KMS-11 (cell line): ENCODE results near the gene KATNB1.

Experiments
- H2AFZ ChIP-seq: fragments of 200-600 bp; sonication (generic); 2 replicates; pipeline ENCODE4 v1.6.1; 2016; ENCODE audit warnings: antibody characterized with exemption, mixed run types, low read depth
- H3K27ac ChIP-seq: fragments of 200-600 bp; sonication (generic); 2 replicates; pipeline ENCODE4 v1.6.1; 2016; ENCODE audit warnings: mild to moderate bottlenecking, mixed run types
- H3K27me3 ChIP-seq: fragments of 200-600 bp; sonication (generic); 2 replicates; pipeline ENCODE4 v1.6.1; 2017; ENCODE audit warnings: mild to moderate bottlenecking, low read depth, mixed run types, moderate library complexity; ENCODE audit not compliant: insufficient read depth
- H3K36me3 ChIP-seq: fragments of 200-600 bp; sonication (generic); 2 replicates; pipeline ENCODE4 v1.6.1; 2017; ENCODE audit warnings: mild to moderate bottlenecking, mixed run types; ENCODE audit not compliant: insufficient read depth
- H3K4me1 ChIP-seq: fragments of 200-600 bp; sonication (generic); 2 replicates; pipeline ENCODE4 v1.6.1; 2016; ENCODE audit warnings: mild to moderate bottlenecking, low read depth, mixed run types; ENCODE audit not compliant: poor library complexity, severe bottlenecking
- H3K4me2 ChIP-seq: fragments of 200-600 bp; sonication (generic); 2 replicates; pipeline ENCODE4 v1.7.0; 2016; ENCODE audit warnings: mild to moderate bottlenecking, mixed run types
- H3K4me3 ChIP-seq: fragments of 200-600 bp; sonication (generic); IDR thresholded peaks from 2 replicates; pipeline ENCODE4 v1.6.1; 2017; ENCODE audit warnings: low read depth, low read length, mixed read lengths; ENCODE audit not compliant: insufficient read depth
- H3K79me2 ChIP-seq: fragments of 200-600 bp; sonication (generic); 2 replicates; pipeline ENCODE4 v1.6.1; 2016; ENCODE audit warnings: low read depth, mixed run types; ENCODE audit not compliant: insufficient read depth
- H3K9ac ChIP-seq: fragments of 200-600 bp; sonication (generic); 2 replicates; pipeline ENCODE4 v1.6.1; 2016; ENCODE audit warnings: mild to moderate bottlenecking, mixed run types
- H4K20me1 ChIP-seq: fragments of 200-600 bp; sonication (generic); 2 replicates; pipeline ENCODE4 v1.6.1; 2016; ENCODE audit warnings: mild to moderate bottlenecking, mixed run types; ENCODE audit not compliant: insufficient read depth
- TF ChIP-seq, protein P1 (sequence below): fragments of 200-600 bp; sonication (generic); conservative IDR thresholded peaks from 2 replicates; pipeline ENCODE4 v1.6.1; 2017; ENCODE audit warnings: low read depth, mild to moderate bottlenecking, antibody characterized with exemption, low read length, moderate library complexity, mixed read lengths

KATNB1 gene

DNA sequence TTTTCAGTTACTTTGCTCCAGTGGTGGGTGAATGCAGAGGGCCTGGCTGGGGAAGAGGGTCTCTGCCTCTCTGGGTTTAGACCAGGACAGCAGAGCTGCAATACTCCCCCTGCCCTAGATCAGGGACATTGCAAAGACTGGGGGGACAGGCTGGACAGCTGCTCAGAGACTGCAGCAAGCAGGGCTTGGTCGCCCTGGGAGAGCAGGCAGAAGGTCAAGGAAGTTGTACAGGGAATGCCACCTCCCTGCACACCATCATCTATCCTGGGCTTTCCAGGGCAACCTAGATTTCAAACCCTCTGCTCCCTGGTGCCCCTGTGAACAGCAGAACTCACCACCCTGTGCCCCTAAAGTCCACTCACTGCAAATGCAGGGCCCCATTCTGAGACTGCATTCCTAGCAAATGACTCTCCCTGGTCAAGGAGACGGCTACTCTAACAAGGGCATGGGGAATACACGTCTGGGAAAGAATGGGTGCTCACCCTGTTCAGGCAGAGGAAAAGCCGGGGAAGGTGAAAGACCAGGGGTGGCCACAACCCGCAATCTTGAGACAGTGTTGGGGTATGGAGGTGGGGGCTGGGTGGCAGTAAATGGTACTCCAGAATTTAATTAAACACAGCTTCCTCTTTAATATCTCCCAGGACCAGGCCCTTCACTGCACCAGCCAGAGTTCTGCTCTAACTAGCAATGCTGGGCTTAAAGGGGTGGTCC, 65.7 kb downstream of the KATNB1 start:
- peaks cover 5% of the 10 kb centered on the region for H3K4me1 ChIP-seq
- no peaks in the 10 kb centered on the region for H4K20me1 ChIP-seq
- no peak overlapping the region for H3K4me3 ChIP-seq
- no peak overlapping the region for H3K27ac ChIP-seq
- H3K27me3 ChIP-seq: no peaks in the 10 kb centered on the region
- TF ChIP-seq, protein P1, sequence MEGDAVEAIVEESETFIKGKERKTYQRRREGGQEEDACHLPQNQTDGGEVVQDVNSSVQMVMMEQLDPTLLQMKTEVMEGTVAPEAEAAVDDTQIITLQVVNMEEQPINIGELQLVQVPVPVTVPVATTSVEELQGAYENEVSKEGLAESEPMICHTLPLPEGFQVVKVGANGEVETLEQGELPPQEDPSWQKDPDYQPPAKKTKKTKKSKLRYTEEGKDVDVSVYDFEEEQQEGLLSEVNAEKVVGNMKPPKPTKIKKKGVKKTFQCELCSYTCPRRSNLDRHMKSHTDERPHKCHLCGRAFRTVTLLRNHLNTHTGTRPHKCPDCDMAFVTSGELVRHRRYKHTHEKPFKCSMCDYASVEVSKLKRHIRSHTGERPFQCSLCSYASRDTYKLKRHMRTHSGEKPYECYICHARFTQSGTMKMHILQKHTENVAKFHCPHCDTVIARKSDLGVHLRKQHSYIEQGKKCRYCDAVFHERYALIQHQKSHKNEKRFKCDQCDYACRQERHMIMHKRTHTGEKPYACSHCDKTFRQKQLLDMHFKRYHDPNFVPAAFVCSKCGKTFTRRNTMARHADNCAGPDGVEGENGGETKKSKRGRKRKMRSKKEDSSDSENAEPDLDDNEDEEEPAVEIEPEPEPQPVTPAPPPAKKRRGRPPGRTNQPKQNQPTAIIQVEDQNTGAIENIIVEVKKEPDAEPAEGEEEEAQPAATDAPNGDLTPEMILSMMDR: no peak
- H3K4me2 ChIP-seq: peak overlapping the region; percentile 42
- H3K79me2 ChIP-seq: no peaks in the 10 kb centered on the region
- no peaks in the 10 kb centered on the region for H3K36me3 ChIP-seq
- H2AFZ ChIP-seq: no peak overlapping the region
- no peak overlapping the region for H3K9ac ChIP-seq

DNA sequence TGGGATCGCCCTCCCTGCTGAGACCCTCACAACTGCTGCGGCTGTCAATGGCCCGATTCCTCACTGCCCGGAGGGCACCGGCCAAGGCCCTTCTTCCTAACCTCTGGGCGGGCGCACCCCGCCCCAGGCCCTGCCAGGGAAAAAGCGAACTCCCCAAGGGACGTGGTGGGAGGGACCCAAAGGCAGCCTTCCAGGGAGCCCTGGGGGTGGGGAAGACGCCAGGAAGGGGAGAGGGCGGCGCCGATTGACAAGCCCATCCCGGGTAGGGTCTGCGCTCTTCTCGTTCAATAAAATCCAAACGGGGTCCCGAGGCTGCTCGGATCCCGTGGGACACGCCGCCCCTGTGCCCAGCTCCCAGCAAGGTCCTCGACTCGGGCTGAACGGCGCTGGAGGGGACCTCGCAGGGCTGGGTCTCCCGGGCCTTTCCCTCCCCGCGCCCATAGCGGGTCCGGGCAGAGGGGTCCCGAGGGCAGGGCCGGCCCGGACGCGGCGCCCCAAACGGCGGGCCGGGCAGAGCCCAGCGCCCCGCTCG, 66.3 kb downstream of the KATNB1 start:
- Histone ChIP-seq H2AFZ (no peak overlapping the region), H4K20me1 (no peaks in the 10 kb centered on the region), H3K4me1 (peaks cover 7% of the 10 kb centered on the region), H3K79me2 (no peaks in the 10 kb centered on the region), H3K4me3 (no peak overlapping the region), H3K4me2 (peak overlapping the region; percentile 42), H3K36me3 (no peaks in the 10 kb centered on the region), H3K27me3 (no peaks in the 10 kb centered on the region), H3K9ac (peak overlapping the region; percentile 27; the same call in 1 of the 2 replicates), H3K27ac (no peak overlapping the region)
- TF ChIP-seq, protein P1: no peak

DNA sequence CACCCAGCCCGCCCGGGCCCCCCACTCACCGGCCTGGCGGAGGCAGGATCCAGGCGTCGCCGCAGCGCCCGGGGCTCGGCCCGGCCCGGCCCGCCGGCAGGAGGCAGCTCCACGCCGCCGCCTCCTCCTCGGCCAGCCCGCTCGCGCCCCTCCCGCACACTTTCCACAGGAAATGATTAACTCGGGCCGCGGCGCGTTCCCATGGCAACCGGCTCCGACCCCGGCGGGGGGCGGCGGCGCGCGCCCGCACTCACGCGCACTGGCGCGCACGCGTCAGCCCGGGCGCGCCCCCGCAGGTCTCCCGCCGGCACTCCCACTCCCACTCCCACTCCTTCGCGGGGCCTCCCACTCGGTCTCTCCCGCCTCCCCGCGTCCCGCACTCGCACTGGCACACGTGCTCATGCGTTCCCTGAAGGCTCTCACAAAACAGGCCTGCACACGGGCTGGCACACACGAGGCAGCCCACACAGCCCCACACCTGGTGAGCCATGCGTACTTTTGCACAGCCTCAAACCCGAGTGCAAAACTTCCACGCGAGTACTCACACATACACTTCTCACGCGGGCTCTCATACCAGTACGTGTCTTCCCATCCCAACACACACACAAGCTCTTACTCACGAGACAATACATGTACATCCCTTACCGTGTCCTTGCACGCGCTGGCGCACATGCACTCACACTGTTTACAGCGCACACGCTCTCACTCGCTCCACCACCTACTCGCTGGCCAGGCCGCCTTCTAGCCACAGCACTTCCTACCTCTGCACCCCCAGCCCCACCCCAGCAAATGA, 67.0 kb downstream of the KATNB1 start, which contains the start of gene KIFC3:
KIFC3 (minus strand) TSS at position 151 of the 793 bp plus-strand sequence. CDS start 4,248 bp downstream, outside the sequence.
- H3K4me1 ChIP-seq: peaks cover 14% of the 10 kb centered on the region
- no peak within 1 kb of the TSS for H3K27ac ChIP-seq

More for the DNA sequence above, 67.0 kb downstream of the KATNB1 start, which contains the start of gene KIFC3:
- H3K79me2 ChIP-seq: no peaks in the 10 kb centered on the region
- H3K4me2 ChIP-seq: peak within 1 kb of the TSS; percentile 42
- H3K4me3 ChIP-seq: no peak within 1 kb of the TSS
- H3K36me3 ChIP-seq: no peaks in the 10 kb centered on the region
- H2AFZ ChIP-seq: peak within 1 kb of the TSS; percentile 79
- no peaks in the 10 kb centered on the region for H3K27me3 ChIP-seq
- TF ChIP-seq, protein P1: no peak
- H3K9ac ChIP-seq: peak within 1 kb of the TSS; percentile 49; the same call in 1 of the 2 replicates
- no peaks in the 10 kb centered on the region for H4K20me1 ChIP-seq
